HG02759 (cell line): ENCODE results near the gene HEMGN.
A peak's percentile ranks its signal among the peaks of the same experiment; 100 is the strongest.
"Not testable (repeated sequence)": the region's sequence is repeated elsewhere in the genome, so short reads cannot be mapped to it uniquely, and the experiment has no call there.

ENCODE experiments used
- ATAC-seq: cut with Tn5 transposase; IDR thresholded peaks from one replicate; pipeline ENCODE4 v1.9.1; 2021; ENCODE audit warnings: mild to moderate bottlenecking, moderate library complexity; ENCODE audit not compliant: unreplicated experiment

Gene HEMGN

DNA sequence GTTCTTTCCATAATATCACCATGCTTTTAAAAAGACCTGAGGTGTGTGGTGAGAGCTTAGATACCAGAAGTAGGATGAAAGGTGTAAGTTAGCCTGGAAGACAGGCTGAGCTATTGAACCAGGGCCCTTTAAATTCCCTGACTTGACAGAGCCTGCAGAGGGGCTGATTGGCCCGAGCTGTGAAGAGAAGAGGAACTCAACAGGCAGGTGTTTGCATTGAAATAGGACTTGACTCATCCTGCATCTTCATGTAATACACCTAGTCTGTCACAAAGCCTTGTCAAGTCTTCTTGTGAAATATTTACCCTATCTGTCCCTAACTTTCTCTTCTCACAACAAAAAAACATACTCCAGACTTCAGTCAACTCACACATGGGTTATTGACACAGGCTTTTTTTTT, 28.5 kb upstream of the HEMGN start:
- ATAC-seq = no peak

DNA sequence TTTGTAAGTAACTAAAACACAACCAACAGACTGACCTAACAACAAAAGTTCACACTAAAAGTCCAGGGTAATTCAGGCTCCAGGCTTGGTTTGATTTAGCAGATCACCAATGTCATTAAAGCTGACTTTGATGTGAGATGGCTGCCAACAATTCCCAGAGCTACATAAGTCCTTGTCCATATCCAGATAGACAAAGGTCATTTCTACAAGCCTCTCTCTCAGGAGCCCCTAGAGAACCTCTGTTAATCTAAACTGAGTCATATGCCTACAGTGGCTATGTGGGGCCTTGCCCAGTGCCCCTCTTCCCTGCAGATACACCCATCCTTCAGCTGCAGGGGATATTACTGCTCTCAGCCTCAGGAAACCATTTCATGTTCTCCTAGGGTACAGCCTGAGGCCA, 26.9 kb upstream of the HEMGN start:
- ATAC-seq = no peak

DNA sequence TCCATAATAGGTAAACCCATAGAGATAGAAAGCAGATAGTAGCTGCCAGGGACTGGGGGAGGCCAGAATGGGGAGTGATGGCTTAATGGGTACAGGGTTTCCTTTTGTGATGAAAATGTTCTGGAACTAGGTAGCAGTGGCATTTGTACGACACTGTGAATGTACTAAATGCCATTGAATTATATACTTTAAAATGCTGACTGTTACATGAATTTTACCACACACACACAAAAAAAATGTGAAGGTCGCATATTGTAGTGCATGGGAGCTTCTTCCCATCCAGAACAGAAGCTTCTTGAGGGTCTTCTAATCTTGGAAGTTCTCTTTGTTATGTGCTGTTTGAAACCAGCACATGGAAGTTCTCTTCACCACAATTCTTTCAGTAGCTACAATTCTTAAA, 25.3 kb upstream of the HEMGN start:
- ATAC-seq = no peak

DNA sequence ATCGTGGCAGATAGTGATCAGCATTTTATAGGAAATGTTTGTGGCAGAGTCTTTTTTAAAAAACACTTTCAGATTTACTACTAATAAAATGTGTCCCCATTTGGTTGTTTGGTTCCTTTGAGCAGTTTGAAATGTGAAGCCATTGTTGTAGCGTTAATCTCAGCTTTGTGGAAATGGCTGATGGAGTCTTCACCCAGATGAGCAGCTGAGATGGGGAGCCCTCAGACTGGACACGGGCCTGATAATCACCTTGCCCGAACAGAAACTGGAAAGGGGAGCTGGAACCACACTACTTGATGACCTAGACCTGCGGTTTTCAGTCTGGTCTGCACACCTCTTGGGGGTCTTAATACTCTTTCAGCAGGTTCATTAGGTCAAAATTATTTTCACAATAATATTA, 24.6 kb upstream of the HEMGN start:
- ATAC-seq = no peak

DNA sequence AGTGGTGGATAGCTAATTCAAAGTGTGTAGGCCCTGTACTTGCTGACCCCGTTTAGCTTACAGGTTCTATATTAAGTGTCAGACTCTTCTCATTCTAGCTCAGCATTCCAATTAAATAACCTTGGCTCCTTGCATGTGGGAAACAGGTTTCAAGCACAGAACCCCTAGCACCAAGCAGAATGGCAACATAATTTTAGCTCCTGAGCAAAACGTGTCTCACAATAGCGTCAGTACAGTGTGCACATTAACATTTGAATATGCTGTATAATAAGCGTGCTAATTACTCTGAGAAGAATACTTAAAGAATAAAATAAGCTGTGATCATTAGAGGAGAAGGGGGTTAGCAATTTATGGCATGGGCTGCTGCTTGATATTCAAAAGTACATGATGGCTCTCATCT, 24.2 kb upstream of the HEMGN start:
- no peak for ATAC-seq

DNA sequence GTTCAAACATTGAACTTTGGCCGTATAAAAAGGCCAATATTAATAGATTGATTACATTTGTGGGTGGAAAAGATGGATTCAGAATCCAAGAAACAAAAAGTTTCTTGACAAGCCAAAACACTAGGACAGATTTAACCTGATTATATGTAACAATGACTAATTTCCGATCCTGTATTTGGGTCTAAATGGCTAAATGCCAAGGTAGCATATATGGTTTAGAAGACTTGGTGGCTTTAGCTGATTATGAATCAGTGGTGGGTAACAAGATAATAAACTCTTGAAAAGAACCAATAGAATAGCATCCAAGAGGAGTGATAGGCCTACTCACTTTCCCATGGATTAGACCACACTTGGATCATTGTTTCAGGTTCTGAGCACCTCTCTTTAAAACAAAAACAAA, 23.4 kb upstream of the HEMGN start:
- no peak for ATAC-seq

DNA sequence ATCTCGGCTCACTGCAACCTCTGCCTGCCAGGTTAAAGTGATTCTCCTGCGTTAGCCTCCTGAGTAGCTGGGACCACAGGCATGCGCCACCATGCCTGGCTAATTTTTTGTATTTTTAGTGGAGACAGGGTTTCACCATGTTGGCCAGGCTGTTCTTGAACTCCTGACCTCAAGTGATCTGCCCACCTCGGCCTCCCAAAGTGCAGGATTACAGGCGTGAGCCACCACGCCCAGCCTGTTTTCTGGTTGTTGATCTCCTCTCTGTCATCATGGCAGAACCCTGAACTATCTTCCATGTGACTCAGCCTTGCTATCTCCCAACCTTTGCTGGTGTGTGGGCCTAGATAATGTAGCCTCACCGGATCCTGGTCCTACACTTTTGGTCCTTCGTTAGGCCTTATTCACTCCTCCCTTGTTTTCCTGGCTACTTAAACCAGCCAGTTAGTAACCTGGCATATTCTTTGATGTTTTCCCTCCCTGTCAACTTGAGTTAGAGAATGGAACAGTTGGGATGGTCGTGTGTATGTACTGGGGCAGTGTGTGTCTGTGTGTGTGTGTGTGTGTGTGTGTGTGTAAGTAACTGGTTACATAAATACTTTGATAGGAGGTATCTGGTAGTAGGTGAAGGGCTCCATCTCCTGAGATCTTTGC, 22.8 kb upstream of the HEMGN start:
- not testable (repeated sequence) for ATAC-seq

DNA sequence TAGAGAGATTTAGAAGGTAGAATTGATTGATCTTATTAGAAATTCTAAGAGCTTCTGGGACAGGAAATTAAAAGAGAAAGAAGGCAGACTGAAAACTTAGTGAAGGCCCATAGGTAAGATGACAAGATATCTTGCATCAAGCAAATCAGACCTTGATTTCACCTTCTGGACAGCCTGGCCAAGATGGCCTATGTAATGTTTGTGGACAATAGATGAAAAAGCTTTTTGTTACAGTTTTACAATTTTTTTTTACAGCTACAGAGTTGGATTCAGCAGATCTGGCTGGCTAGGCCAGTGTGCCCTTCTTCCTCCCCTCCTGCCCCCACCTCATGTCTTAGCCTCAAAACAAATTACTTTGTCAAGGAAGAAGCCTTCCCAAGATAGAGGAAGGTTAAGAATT, 21.6 kb upstream of the HEMGN start:
- no peak for ATAC-seq

DNA sequence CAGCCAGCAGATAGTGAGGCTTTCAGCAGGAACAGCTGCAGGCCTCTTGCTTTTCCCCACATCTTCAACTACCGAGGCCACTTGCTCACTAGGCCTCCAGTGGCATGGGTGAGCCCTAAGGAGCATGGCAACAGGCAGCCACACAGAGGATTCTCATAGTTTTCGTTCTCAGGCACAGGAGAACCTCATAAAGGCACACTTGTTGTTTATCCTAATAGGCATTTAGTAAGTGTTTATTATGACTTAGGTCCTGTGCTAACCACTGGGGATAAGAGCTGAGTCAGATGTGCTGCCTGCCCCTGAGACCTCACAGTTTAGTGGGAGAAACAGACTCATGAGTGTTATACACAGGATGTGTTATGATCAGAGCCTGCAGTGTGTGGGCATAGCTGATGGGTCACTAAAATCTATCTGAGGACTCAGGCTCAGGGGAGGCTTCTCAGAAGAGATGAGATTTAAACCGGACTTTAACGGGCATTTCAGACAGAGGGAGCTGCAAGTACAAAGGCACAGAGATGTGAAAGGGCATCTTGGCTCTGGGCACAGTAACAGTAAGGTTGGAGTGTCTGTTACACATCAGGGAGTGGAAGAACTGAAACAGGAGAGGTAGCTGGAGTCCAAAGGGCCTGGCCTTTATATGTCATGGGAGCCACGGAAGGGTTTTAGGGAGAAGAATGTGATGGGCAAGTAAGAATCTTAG, 21.0 kb upstream of the HEMGN start:
- ATAC-seq = no peak

DNA sequence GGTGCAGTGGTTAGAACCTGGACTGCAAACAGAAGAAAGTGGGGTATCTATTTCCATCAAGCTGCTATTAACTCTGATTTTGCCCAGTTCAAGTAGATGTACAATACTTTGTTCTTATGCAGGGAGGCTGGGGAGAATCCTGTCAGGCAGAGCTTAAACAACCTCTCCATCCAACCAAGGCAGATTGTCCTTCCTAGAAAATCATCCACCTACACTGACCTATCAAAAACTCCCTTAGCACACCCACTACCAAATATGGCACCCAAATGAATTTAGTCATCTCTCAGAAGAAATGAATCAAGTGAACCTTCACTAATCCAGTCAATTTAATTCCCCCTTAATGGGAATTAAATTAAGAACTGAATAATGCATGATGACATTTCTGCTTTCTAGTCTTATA, 18.4 kb upstream of the HEMGN start:
- no peak for ATAC-seq

DNA sequence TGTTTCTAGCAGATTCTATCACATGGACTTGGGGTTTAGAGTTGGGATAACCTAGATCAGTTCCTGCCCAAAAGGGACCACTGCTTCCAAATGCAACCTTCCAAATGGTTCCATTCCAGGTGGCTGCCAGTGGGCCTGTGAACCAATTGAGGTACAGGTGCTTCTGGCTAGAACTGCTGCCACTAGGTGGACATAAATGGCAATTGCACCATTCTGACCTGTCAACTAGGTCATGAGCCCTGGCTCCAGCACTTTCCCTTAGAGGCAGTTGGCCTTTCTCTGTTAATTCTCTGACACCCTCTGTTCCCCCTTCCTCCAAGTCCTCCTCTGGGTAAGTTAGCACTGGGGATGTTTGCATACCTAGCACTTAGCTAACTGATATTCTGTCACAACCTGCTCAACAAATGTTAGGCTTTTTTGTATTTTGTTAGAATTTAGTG, 16.6 kb upstream of the HEMGN start:
- peak; percentile 74 for ATAC-seq

DNA sequence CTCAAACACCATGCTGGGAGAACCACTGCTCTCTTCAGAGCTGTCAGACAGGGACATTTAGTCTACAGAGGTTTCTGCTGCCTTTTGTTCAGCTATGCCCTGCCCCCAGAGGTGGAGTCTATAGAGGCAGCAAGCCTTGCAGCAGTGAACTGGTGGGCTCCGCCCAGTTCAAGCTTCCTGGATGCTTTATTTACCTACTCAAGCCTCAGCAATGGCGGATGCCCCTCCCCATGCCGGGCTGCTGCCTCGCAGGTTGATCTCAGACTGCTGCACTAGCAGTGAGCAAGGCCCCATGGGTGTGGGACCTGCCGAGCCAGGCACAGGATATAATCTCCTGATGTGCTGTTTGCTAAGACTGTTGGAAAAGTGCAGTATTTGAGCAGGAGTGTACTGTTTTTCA, 12.9 kb upstream of the HEMGN start:
- not testable (repeated sequence) for ATAC-seq

DNA sequence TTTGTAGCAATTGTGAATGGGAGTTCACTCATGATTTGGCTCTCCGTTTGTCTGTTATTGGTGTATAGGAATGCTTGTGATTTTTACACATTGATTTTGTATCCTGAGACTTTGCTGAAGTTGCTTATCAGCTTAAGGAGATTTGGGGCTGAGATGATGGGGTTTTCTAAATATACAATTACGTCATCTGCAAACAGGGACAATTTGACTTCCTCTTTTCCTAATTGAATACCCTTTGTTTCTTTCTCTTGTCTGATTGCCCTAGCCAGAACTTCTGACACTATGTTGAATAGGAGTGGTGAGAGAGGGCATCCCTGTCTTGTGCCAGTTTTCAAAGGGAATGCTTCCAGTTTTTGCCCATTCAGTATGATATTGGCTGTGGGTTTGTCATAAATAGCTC, 9.1 kb upstream of the HEMGN start:
- ATAC-seq = not testable (repeated sequence)

DNA sequence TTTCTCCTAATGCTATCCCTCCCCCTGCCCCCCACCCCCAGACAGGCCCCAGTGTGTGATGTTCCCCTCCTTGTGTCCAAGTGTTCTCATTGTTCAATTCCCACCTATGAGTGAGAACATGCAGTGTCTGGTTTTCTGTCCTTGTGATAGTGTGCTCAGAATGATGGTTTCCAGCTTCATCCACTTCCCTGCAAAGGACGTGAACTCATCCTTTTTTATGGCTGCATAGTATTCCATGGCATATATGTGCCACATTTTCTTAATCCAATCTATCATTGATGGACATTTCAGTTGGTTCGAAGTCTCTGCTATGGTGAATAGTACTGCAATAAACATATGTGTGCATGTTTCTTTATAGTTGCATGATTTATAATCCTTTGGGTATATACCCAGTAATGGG, 7.5 kb upstream of the HEMGN start:
- ATAC-seq = not testable (repeated sequence)

DNA sequence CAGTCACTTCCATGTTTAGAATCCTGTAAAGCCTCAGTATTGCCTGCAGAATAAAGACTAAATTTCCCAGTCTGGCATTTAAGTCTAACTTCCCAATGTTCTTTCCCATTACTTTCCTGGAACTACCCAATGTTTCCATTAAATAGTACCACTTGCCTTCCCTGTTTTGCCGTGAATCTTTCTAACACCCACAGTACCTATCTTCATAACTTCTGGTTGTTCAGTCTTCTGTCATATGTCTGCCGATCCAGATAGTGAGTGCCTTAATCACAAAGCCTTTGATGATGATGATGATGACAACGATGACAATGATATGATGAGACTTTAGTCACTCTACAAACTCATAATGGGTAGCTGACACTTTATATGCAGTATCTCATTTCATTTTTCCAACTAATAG, 6.6 kb upstream of the HEMGN start:
- ATAC-seq = no peak

DNA sequence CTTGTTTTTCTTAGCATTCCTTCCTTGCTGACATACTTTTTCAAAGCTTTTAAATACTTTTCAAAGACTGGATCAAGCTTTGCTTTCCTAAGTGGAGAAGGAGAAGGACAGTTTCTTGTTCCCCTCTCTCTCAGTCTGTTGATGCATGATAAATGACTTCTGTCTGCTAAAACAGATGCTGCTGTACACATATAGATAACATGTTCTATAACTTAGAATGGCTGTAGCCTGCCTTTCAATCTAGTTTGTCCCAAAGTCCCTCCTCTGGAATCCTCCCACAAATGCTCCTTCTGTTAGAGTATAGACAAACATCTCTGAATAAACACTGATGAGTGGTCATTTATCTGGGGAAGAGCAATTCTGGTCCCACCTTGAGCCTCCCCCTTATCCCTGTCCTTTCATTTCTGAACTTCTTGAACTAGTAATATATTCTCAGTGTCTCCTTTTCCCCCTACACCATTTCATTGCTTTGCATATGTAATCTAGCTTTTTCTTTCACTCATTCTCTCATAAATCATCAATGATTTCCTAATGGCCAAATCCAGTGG, 5.4 kb upstream of the HEMGN start:
- no peak for ATAC-seq

DNA sequence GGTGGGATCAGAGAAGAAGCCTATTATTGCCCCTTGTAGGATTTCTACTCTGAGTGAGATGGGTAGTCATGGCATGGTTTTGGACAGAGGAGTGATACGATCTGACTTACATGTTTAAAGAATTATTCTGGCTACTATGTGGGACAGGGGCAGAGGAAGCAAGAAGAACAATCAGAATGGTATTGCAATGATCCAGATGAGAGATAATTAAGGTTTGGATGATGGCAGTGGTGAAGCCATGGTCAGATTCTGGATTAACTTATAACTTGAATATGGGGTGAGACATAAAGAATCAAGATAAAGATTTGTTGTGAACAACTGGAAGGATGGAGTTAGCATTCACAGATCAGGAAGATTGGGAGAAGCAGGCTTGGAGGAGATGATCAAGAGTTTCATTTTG, 3.4 kb upstream of the HEMGN start:
- ATAC-seq = no peak

DNA sequence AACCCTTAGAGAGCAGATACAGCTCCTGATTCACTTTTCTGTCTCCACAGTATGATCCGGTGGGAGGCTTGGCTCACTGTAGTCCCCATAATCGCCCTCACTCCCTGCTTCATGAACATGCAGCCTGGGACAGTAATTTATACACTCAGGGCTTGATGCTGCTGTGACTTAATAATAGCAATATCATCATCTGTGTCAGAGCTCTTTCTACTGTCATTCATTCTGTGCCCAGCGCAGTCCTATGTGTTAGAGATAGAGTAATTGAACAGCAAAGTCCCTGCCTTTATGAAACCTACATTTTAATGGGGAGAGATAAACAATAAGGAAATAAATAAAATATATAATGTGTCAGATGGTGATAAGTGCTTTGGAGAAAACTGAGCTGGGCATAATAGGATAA, 2.8 kb upstream of the HEMGN start:
- ATAC-seq = no peak

DNA sequence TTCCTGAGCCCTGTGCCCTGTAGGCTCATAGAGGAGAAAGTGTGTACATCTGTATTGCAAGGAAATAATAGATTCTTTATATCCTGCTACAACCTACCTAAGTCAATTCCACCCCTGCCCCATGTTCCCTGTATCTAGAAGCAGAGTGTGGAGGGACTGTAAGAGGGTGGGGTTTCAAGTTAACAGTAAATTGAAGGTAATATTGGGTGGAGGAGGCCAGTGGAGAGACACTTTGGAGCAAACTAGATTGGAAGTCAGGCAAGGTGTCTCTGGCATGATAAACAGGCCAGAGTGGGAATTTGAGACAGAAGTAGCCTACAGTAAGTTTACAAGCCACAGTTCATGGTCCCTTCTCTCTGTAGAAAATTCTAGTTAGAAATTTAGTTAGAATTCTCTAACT, 2.3 kb upstream of the HEMGN start:
- ATAC-seq = no peak

DNA sequence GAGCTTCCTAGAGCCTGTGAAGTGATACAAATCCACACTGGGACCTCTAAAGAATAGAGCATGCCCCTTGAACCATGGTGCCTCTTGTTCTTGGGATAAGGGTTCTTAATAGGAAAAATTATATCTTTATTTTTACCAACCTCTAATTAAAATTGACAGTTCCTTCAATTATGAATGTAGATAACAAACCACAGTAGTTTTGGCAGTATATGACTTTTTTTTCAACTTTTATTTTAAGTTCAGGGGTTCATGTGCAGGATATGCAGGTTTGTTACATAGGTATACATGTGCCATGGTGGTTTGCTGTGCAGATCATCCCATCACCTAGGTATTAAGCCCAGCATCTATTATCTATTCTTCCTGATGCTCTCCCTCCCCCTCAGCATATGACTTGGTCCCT, 974 bp downstream of the HEMGN start:
- no peak for ATAC-seq

DNA sequence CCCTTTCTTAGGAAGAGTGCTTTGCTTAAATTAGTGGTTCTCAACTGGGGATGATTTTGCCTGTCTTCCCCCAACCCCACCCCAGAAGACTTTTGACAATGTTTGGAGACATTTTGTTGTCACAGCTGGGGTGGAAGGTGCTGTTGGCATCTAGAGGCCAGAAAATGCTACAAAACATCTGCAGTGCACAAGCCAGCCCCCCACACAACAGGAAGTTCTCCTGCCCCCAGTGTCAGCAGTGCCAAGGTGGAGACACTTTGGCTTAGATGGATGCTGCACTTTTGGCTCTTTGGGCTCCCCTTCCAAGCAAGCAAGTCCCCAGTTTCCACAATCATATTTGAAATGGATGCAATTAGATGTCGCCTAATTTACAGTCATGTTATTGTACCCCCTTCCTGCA, 2.7 kb downstream of the HEMGN start:
- no peak for ATAC-seq

DNA sequence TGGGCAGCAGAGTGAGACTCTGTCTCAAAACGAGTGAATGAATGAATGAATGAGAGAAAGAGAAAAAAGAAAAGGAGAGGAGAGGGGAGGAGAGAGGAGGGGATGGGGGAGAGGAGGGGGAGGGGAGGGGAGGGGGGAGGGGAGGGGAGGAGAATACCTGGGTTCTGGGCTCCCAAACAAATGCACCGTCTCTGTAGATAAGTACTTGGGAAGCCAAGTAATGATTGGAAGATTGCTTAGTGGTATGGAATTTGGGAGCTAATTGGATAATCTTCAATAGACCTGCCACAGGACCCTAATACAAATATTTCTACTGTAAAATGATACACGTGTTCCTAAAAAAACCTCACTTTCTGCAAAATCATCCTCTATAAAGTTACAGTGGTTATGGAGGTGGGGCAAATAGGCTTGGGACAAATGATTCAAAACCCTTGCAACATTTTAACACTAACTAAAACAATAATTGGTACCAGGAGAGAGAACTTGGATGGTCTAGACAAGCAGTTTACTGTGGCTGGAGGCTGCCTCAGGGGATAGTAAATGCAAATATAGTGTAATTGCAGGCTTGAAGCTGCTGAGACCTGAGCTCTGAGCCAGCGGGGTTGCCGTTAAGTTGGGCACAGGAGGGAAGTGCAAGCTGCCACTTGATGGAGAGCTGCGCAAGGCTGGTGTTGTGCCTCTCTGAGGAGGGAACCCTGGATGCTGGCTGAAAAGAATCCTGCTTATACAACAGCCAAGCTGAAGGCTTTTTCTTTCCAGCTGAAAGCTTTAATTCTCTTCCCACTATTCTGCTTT, 3.5 kb downstream of the HEMGN start:
- ATAC-seq = no peak
